HG02884 (cell line): ENCODE results near the gene PLCD1.

Experiments used
- ATAC-seq: cut with Tn5 transposase; IDR thresholded peaks from one replicate; pipeline ENCODE4 v1.9.1; 2021; ENCODE audit warnings: mild to moderate bottlenecking, moderate library complexity; ENCODE audit not compliant: unreplicated experiment

Gene PLCD1

GRCh38 chr3:38001456-38002081, 27.9 kb downstream of the PLCD1 start:
- ATAC-seq: no peak

GRCh38 chr3:38000965-38001455, 28.4 kb downstream of the PLCD1 start:
- no peak for ATAC-seq

- no peak for ATAC-seq
Observed at GRCh38 chr3:38000242-38000916, 29.1 kb downstream of the PLCD1 start.

- no peak for ATAC-seq
Observed at GRCh38 chr3:37999836-38000235, 29.6 kb downstream of the PLCD1 start.

- ATAC-seq: no peak
Observed at GRCh38 chr3:37997791-37998370, 31.6 kb downstream of the PLCD1 start.

GRCh38 chr3:37997342-37997741, 32.1 kb downstream of the PLCD1 start:
- ATAC-seq: no peak

GRCh38 chr3:37996785-37997301, 32.6 kb downstream of the PLCD1 start:
- peak; percentile 47 for ATAC-seq

- no peak for ATAC-seq
Observed at GRCh38 chr3:37995652-37996641, 33.5 kb downstream of the PLCD1 start.

GRCh38 chr3:37994639-37994972, 34.8 kb downstream of the PLCD1 start:
- ATAC-seq: no peak

GRCh38 chr3:37993820-37994638, 35.4 kb downstream of the PLCD1 start:
- ATAC-seq: peak; percentile 63

GRCh38 chr3:37993460-37993819, 36.0 kb downstream of the PLCD1 start:
- ATAC-seq: no peak

GRCh38 chr3:37993067-37993455, 36.4 kb downstream of the PLCD1 start:
- ATAC-seq: no peak

GRCh38 chr3:37992271-37993066, 37.0 kb downstream of the PLCD1 start:
- no peak for ATAC-seq

- ATAC-seq: no peak
Observed at GRCh38 chr3:37991823-37992222, 37.6 kb downstream of the PLCD1 start.

GRCh38 chr3:37991109-37991508, 38.3 kb downstream of the PLCD1 start:
- ATAC-seq: no peak

GRCh38 chr3:37990527-37990926, 38.9 kb downstream of the PLCD1 start, which contains the start of gene VILL:
VILL (plus strand) TSS chr3:37990786; CDS start chr3:37993673, 2,887 bp downstream.
- ATAC-seq: no peak

- ATAC-seq: no peak
Observed at GRCh38 chr3:37989821-37990480, 39.5 kb downstream of the PLCD1 start.

- ATAC-seq: no peak
Observed at GRCh38 chr3:37988931-37989525, 40.4 kb downstream of the PLCD1 start.
